ENCODE results near the gene ZDHHC11B.
"Not testable (repeated sequence)": the region's sequence is repeated elsewhere in the genome, so short reads cannot be mapped to it uniquely, and the experiment has no call there.

- not testable (repeated sequence) for TF ChIP-seq CTCF, POLR2A (IDR thresholded peaks at IDR 0.05)
Observed at GRCh38 chr5:778967-779366, 5.6 kb downstream of the ZDHHC11B start.
